IMR-90 (cell line): ENCODE data around the gene ZNF714. TPM values are rescaled to one million over a fixed set of nuclear protein-coding genes. Genes with fewer than 3 reads are reported as not detected.

ENCODE experiments used
- ATAC-seq: fragments of 200-7000 bp; cut with Tn5 transposase; 2 replicates; pipeline ENCODE4 v1.9.1; 2020; ENCODE audit warnings: low read depth, mild to moderate bottlenecking, moderate library complexity
- BruUV-seq: library from RNA; stranded (reverse); fragments of 400-500 nt; replicated peaks from 2 replicates; lab custom pipeline; 2021; lab: Mats Ljungman, UMichigan
- CTCF ChIA-PET: fragments of 300-600 bp; formaldehyde crosslinking; extraction: SDS; loops from one replicate; lab custom pipeline; 2021; ENCODE audit warnings: antibody characterized with exemption; lab: Yijun Ruan, JAX
- POLR2A ChIA-PET: fragments of 300-600 bp; sonication (Branson Sonifier 250); formaldehyde crosslinking; loops from one replicate; lab custom pipeline; 2022; ENCODE audit warnings: antibody characterized with exemption; ENCODE audit not compliant: unreplicated experiment; lab: Charles Lee
- DNase-seq: peaks from one replicate; pipeline ENCODE4 v3.0.0; 2013
- H2AFZ ChIP-seq: replicated peaks from 2 replicates; pipeline ENCODE3; 2013; ENCODE audit warnings: low read length, mild to moderate bottlenecking; ENCODE audit not compliant: poor library complexity
- H2AK5ac ChIP-seq: 2 replicates; pipeline ENCODE4 v1.6.1; 2013; ENCODE audit warnings: low read depth, low read length, inconsistent platforms
- H2AK9ac ChIP-seq: replicated peaks from 2 replicates; pipeline ENCODE3; 2013; ENCODE audit warnings: mild to moderate bottlenecking, low read depth, low read length, moderate library complexity; ENCODE audit not compliant: poor library complexity
- H2BK120ac ChIP-seq: 2 replicates; pipeline ENCODE4 v1.6.1; 2013; ENCODE audit warnings: low read depth, low read length, inconsistent platforms
- H2BK15ac ChIP-seq: 3 replicates; pipeline ENCODE4 v1.6.1; 2013; ENCODE audit warnings: low read depth, low read length, inconsistent platforms
- H2BK20ac ChIP-seq: 2 replicates; pipeline ENCODE4 v1.6.1; 2013; ENCODE audit warnings: low read depth, mild to moderate bottlenecking, inconsistent platforms, low read length, moderate library complexity
- H2BK5ac ChIP-seq: 2 replicates; pipeline ENCODE4 v1.6.1; 2013; ENCODE audit warnings: mild to moderate bottlenecking, low read depth, low read length, inconsistent platforms; ENCODE audit not compliant: poor library complexity, severe bottlenecking
- H3K14ac ChIP-seq: replicated peaks from 2 replicates; pipeline ENCODE4 v1.6.1; 2013; ENCODE audit warnings: low read depth, low read length, inconsistent platforms
- H3K18ac ChIP-seq: 2 replicates; pipeline ENCODE4 v1.6.1; 2013; ENCODE audit warnings: low read depth, low read length, control low read depth
- H3K23ac ChIP-seq: 2 replicates; pipeline ENCODE4 v1.6.1; 2013; ENCODE audit warnings: low read depth, low read length, inconsistent platforms
- H3K27ac ChIP-seq: 2 replicates; pipeline ENCODE4 v1.5.1; 2013; ENCODE audit warnings: mild to moderate bottlenecking, control low read depth, low read length; ENCODE audit not compliant: insufficient read depth
- H3K27me3 ChIP-seq: 2 replicates; pipeline ENCODE4 v1.6.1; 2013; ENCODE audit warnings: low read length; ENCODE audit not compliant: control insufficient read depth, insufficient read depth
- H3K36me3 ChIP-seq: 2 replicates; pipeline ENCODE4 v1.6.1; 2013; ENCODE audit warnings: low read length, mixed read lengths; ENCODE audit not compliant: control insufficient read depth, insufficient read depth
- H3K4ac ChIP-seq: 2 replicates; pipeline ENCODE4 v1.6.1; 2013; ENCODE audit warnings: low read depth, low read length, inconsistent platforms
- H3K4me1 ChIP-seq: 2 replicates; pipeline ENCODE4 v1.6.1; 2013; ENCODE audit warnings: low read length, mixed read lengths; ENCODE audit not compliant: control insufficient read depth, insufficient read depth
- H3K4me2 ChIP-seq: 2 replicates; pipeline ENCODE4 v1.6.1; 2013; ENCODE audit warnings: low read depth, mild to moderate bottlenecking, control low read depth, low read length, moderate library complexity
- H3K4me3 ChIP-seq: 2 replicates; pipeline ENCODE4 v1.5.1; 2013; ENCODE audit warnings: low read depth, mild to moderate bottlenecking, control low read depth, low read length, moderate library complexity; ENCODE audit not compliant: insufficient read depth
- H3K56ac ChIP-seq: 2 replicates; pipeline ENCODE4 v1.6.1; 2013; ENCODE audit warnings: low read length, inconsistent platforms; ENCODE audit not compliant: insufficient read depth; ENCODE audit errors: extremely low read depth
- H3K79me1 ChIP-seq, 2 experiments: 2 replicates each; pipeline ENCODE4 v1.6.1; 2013; ENCODE audit warnings: low read length in 2 of 2, inconsistent platforms in 1 of 2, low read depth in 1 of 2
- H3K9ac ChIP-seq: 2 replicates; pipeline ENCODE4 v1.6.1; 2013; ENCODE audit warnings: low read depth, low read length, control low read depth
- H3K9me1 ChIP-seq: 2 replicates; pipeline ENCODE4 v1.6.1; 2013; ENCODE audit warnings: low read length, inconsistent platforms; ENCODE audit not compliant: insufficient read depth
- H3K9me3 ChIP-seq: 2 replicates; pipeline ENCODE4 v1.6.1; 2013; ENCODE audit warnings: low read length; ENCODE audit not compliant: control insufficient read depth, insufficient read depth
- H4K20me1 ChIP-seq: 2 replicates; pipeline ENCODE4 v1.6.1; 2013; ENCODE audit warnings: low read length, inconsistent platforms; ENCODE audit not compliant: insufficient read depth
- H4K5ac ChIP-seq: 2 replicates; pipeline ENCODE4 v1.6.1; 2013; ENCODE audit warnings: mild to moderate bottlenecking, low read depth, low read length, control low read depth
- H4K8ac ChIP-seq, 2 experiments: 2 replicates each; pipeline ENCODE4 v1.6.1; 2013; ENCODE audit warnings: low read depth in 2 of 2, low read length in 2 of 2, control low read depth in 1 of 2, inconsistent platforms in 1 of 2
- H4K91ac ChIP-seq: 2 replicates; pipeline ENCODE4 v1.6.1; 2013; ENCODE audit warnings: low read depth, low read length, inconsistent platforms; ENCODE audit not compliant: insufficient read depth
- BHLHE40 ChIP-seq: fragments of 150-350 bp; IDR thresholded peaks from 2 replicates; pipeline ENCODE4 v1.6.1; 2016; ENCODE audit warnings: mild to moderate bottlenecking, low read depth, low read length
- CEBPB ChIP-seq: IDR thresholded peaks from 2 replicates; pipeline ENCODE4 v1.6.1; 2012; ENCODE audit warnings: low read depth, low read length, improper control_type of control experiment
- CHD1 ChIP-seq: IDR thresholded peaks from 2 replicates; pipeline ENCODE4 v1.6.1; 2012; ENCODE audit warnings: low read depth, low read length, improper control_type of control experiment
- CTCF ChIP-seq: conservative IDR thresholded peaks from 2 replicates; pipeline ENCODE4 v1.5.1; 2012; ENCODE audit warnings: mild to moderate bottlenecking, low read depth, low read length, improper control_type of control experiment
- ELK1 ChIP-seq: fragments of 150-350 bp; IDR thresholded peaks from 2 replicates; pipeline ENCODE4 v1.6.1; 2016; ENCODE audit warnings: low read depth, mild to moderate bottlenecking, low read length, moderate library complexity, borderline replicate concordance
- FOS ChIP-seq: fragments of 150-350 bp; IDR thresholded peaks from 2 replicates; pipeline ENCODE4 v1.6.1; 2016; ENCODE audit warnings: low read depth, low read length
- MAFK ChIP-seq: IDR thresholded peaks from 2 replicates; pipeline ENCODE4 v1.6.1; 2012; ENCODE audit warnings: low read depth, low read length, improper control_type of control experiment
- MAZ ChIP-seq: IDR thresholded peaks from 2 replicates; pipeline ENCODE4 v1.6.1; 2012; ENCODE audit warnings: low read depth, mild to moderate bottlenecking, low read length, improper control_type of control experiment, moderate library complexity, borderline replicate concordance
- NFE2L2 ChIP-seq: fragments of 150-350 bp; IDR thresholded peaks from 2 replicates; pipeline ENCODE4 v1.6.1; 2016; ENCODE audit warnings: low read depth, mild to moderate bottlenecking, low read length
- RCOR1 ChIP-seq: IDR thresholded peaks from 2 replicates; pipeline ENCODE4 v1.6.1; 2012; ENCODE audit warnings: mild to moderate bottlenecking, low read length, improper control_type of control experiment; ENCODE audit not compliant: insufficient replicate concordance
- RFX5 ChIP-seq: IDR thresholded peaks from 2 replicates; pipeline ENCODE4 v1.8.0; 2012; ENCODE audit warnings: low read depth, mild to moderate bottlenecking, low read length, moderate library complexity
- SMC3 ChIP-seq: fragments of 150-350 bp; IDR thresholded peaks from 2 replicates; pipeline ENCODE4 v1.6.1; 2016; ENCODE audit warnings: low read depth, mild to moderate bottlenecking, antibody characterized with exemption, low read length, moderate library complexity
- USF2 ChIP-seq: fragments of 150-350 bp; IDR thresholded peaks from 2 replicates; pipeline ENCODE4 v1.6.1; 2017; ENCODE audit warnings: mild to moderate bottlenecking, antibody characterized with exemption, low read length, low read depth
- WGBS, 2 experiments: methylation state at CpG; one replicate each; pipeline versions ENCODE4 v1.1.5 to v1.1.7; 2013; ENCODE audit warnings: missing lambda C conversion rate in 2 of 2; ENCODE audit not compliant: insufficient read length in 1 of 2; ENCODE audit errors: extremely low coverage in 2 of 2; 5-methylcytosine and 5-hydroxymethylcytosine counted together
- dilution Hi-C: fragments of 300-500 bp; cut with HindIII; formaldehyde crosslinking; loops from one replicate; pipeline ENCODE4 v1.14.3; 2018; ENCODE audit warnings: low sequenced_read_pairs; ENCODE audit not compliant: unreplicated experiment
- in situ Hi-C: fragments of 300-500 bp; cut with MboI; formaldehyde crosslinking; loops from 3 replicates; pipeline ENCODE4 v1.14.3; 2019; ENCODE audit warnings: low sequenced_read_pairs, inconsistent platforms, mixed read lengths
- intact Hi-C: fragments of 100-400 bp; cut with micrococcal nuclease; formaldehyde crosslinking; loops from 2 replicates; pipeline ENCODE4 v1.10.0; 2022
- polyA plus RNA-seq, 3 experiments: library from polyadenylated mRNA; depleted of rRNA; stranded (reverse); fragments of >200 nt; gene quantifications; 2 replicates each; pipeline ENCODE4 v1.2.3, GENCODE V29; 2012; ENCODE audit warnings: low replicate concordance in 1 of 3
- total RNA-seq: library from RNA; depleted of rRNA; stranded (reverse); fragments of >200 nt; gene quantifications from 2 replicates; pipeline ENCODE4 v1.2.3, GENCODE V29; 2012

ZNF714 gene
- total and polyA plus RNA-seq, 2 of the 4 experiments (the other 2 are of a cell fraction) = 7.2 to 14.3 TPM

GRCh38 chr19:21133633-21134032, 51.6 kb downstream of the ZNF714 start:
- H3K9me3 ChIP-seq = no peaks in the 10 kb centered on the region
- H3K18ac ChIP-seq = no peak overlapping the region
- H2BK20ac ChIP-seq = no peak overlapping the region
- ATAC-seq = no peak
- no peak overlapping the region for H3K27ac ChIP-seq
- H2BK120ac ChIP-seq = no peak overlapping the region
- H3K4me3 ChIP-seq = no peak overlapping the region
- H3K4me1 ChIP-seq = no peaks in the 10 kb centered on the region
- H2AK5ac ChIP-seq = no peak overlapping the region
- no peak overlapping the region for H4K91ac ChIP-seq
- no peak overlapping the region for H4K5ac ChIP-seq
- no peak for DNase-seq
- ChIA-PET CTCF (no interaction called here), POLR2A (no interaction called here)
- TF ChIP-seq RCOR1 (no peak), MAFK (no peak), CHD1 (no peak), CTCF (no peak), FOS (no peak), USF2 (no peak), BHLHE40 (no peak), NFE2L2 (no peak), ELK1 (no peak), SMC3 (no peak), MAZ (no peak), RFX5 (no peak), CEBPB (no peak)
- no peak overlapping the region for H2BK15ac ChIP-seq
- WGBS, 2 experiments = no CpG with 5 or more reads among the region's 1 CpG
- intact Hi-C loops (no loop called here), in situ Hi-C loops (no loop called here), dilution Hi-C loops (no loop called here)
- H4K8ac ChIP-seq = no peak overlapping the region
- H3K36me3 ChIP-seq = no peaks in the 10 kb centered on the region
- H2BK5ac ChIP-seq = no peak overlapping the region
- no peaks in the 10 kb centered on the region for H3K27me3 ChIP-seq
- no peak overlapping the region for H2AK9ac ChIP-seq
- H3K9ac ChIP-seq = no peak overlapping the region
- no peak overlapping the region for H3K14ac ChIP-seq
- no peaks in the 10 kb centered on the region for H3K79me1 ChIP-seq
- no peak overlapping the region for H3K23ac ChIP-seq
- no peaks in the 10 kb centered on the region for H4K20me1 ChIP-seq
- H3K4me2 ChIP-seq = no peak overlapping the region
- BruUV-seq = no TSS peak
- no peak overlapping the region for H3K56ac ChIP-seq
- H3K9me1 ChIP-seq = no peaks in the 10 kb centered on the region
- H3K4ac ChIP-seq = no peak overlapping the region
- H2AFZ ChIP-seq = no peak overlapping the region
